ENCODE data around the gene DNAJC30.

The DNAJC30 gene

DNA sequence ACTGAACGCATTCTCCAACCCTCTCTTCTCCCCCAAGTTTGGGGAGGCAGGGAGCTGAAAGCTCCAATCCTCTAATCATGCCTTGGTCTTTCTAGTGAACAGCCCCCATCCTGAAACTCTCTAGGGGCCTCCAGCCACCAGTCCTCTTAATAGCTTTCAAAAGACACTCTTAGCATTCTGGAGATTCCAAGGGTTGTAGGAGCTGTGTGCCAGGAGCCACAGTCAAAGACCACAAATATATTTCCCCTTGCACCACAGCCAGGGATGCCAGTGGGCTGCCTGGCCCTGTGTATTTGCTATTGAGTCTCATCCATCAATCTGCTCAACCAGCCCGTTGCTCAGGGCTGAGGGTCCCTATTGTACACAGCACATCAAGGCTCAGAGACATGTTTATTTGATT lies 40.4 kb downstream of the DNAJC30 start:
- no peak for TF ChIP-seq ZFX (IDR thresholded peaks at IDR 0.05; ENCODE audit: borderline replicate concordance)
- TF ChIP-seq, protein P1, sequence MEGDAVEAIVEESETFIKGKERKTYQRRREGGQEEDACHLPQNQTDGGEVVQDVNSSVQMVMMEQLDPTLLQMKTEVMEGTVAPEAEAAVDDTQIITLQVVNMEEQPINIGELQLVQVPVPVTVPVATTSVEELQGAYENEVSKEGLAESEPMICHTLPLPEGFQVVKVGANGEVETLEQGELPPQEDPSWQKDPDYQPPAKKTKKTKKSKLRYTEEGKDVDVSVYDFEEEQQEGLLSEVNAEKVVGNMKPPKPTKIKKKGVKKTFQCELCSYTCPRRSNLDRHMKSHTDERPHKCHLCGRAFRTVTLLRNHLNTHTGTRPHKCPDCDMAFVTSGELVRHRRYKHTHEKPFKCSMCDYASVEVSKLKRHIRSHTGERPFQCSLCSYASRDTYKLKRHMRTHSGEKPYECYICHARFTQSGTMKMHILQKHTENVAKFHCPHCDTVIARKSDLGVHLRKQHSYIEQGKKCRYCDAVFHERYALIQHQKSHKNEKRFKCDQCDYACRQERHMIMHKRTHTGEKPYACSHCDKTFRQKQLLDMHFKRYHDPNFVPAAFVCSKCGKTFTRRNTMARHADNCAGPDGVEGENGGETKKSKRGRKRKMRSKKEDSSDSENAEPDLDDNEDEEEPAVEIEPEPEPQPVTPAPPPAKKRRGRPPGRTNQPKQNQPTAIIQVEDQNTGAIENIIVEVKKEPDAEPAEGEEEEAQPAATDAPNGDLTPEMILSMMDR (IDR thresholded peaks at IDR 0.05), result no peak
- no peak overlapping the region for H3K27ac ChIP-seq

DNA sequence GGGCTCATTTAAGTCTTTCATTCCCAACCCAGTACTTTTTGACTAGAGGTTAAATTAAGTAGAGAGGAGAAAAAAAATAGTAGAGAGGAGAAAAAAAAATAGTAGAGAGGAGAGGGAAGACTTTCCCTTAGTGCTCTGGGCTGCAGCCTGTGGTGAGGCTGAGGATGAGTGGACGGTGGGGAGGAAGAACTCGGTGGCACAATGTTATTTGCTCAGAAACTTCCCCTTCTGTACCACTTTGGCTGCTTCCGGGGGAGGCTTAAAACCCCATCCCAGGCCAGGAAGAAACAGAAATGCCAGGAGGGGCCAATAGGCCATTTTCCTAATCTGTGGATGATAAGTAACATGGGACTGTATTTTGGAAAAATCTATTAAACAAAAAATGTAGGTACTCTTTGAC lies 44.3 kb downstream of the DNAJC30 start:
- no peak overlapping the region for H3K27ac ChIP-seq
- TF ChIP-seq ZFX (IDR thresholded peaks at IDR 0.05; ENCODE audit: borderline replicate concordance), result no peak
- TF ChIP-seq, protein P1 (IDR thresholded peaks at IDR 0.05), result no peak

DNA sequence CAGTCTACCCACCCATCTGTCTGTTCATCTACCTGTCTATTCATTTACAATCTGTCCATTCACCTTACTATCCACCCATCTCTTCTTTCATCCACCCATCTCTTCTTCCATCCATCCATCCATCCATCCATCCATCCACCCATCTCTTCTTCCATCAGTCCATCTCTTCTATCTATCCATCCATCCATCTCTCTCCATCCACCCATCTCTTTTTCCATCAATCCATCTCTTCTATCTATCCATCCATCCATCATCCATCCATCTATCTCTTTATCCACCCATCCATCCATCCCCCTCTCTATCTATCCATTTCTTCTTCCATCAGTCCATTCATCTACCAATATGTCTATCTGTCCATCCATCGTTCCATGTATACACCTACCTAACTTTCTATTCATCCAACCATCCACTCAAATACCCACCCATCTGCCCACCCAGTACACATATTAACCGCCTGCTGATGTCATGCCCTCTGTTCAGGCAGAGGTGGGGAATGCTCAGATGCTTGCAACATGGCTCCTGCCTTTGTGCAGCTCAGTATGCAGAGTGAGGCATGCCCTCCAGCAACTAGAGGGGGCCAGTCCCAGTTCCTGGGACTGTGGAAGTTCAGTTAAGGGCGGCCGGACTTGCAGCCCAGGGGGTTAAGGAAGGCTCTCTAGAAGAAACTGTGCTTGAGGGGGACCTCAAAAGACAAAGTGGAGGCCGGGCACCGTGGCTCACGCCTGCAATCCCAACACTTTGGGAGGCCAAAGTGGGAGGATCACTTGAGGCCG lies 47.6 kb downstream of the DNAJC30 start:
- H3K27ac ChIP-seq, result no peak overlapping the region
- TF ChIP-seq, protein P1 (IDR thresholded peaks at IDR 0.05), result no peak
- no peak for TF ChIP-seq ZFX (IDR thresholded peaks at IDR 0.05; ENCODE audit: borderline replicate concordance)

DNA sequence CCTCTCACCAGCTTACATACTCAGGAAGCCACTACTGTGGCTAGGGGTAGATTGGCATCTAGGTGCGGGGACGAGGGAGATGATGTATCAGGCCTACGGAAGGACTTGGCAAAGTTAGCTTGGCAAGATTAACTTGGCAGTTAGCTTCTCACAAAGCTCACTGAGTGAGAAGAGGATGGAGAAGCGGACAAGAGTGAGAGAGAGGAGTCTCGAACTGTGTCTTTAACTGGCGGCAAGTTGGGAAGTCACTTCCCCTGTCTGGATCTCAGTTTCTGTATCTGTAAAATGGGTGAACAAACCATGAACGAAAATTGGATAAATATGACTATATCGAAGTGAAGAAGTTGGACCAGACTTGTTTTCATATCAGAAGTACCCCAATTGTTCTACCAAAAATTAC lies 49.4 kb downstream of the DNAJC30 start:
- no peak overlapping the region for H3K27ac ChIP-seq
- TF ChIP-seq, protein P1 (IDR thresholded peaks at IDR 0.05), result no peak
- no peak for TF ChIP-seq ZFX (IDR thresholded peaks at IDR 0.05; ENCODE audit: borderline replicate concordance)

DNA sequence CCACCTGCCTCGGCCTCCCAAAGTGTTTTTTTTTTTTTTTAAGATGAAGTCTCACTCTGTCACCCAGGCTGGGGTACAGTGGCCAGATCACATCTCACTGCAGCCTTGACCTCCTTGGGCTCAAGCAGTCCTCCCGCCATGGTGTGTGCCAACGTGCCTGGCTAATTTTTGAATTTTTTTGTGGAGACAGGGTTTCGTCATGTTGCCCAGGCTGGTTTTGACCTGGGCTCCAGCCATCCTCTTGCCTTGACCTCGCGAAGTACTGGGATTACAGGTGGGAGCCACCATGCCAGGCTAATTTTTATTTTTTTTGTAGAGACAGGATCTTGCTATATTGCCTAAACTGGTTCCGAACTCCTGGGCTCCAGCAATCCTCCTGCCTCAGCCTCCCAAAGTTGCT lies 49.9 kb downstream of the DNAJC30 start:
- TF ChIP-seq, protein P1 (IDR thresholded peaks at IDR 0.05), result no peak
- no peak for TF ChIP-seq ZFX (IDR thresholded peaks at IDR 0.05; ENCODE audit: borderline replicate concordance)
- H3K27ac ChIP-seq, result no peak overlapping the region

DNA sequence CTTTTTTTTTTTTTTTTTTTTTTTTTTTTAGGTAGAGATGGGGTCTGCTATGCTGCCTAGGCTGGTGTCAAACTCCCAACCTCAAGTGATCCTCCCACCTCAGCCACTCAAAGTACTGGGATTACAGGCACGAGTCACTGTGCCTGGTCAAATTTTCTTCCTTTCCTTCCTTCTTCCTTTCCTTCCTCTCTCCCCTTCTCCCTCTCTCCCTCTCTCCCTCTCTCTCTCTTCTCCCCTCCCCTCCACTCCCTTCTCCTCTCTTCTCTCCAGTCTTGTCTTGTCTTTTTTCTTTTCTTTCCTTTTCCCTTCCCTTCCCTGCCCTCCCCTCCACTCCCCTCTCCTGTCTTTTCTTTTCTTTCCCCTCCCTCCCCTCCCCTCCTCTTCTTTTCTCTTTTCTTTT lies 51.7 kb downstream of the DNAJC30 start:
- TF ChIP-seq ZFX (IDR thresholded peaks at IDR 0.05; ENCODE audit: borderline replicate concordance), result no peak
- TF ChIP-seq, protein P1 (IDR thresholded peaks at IDR 0.05), result no peak
- no peak overlapping the region for H3K27ac ChIP-seq
